ENCODE data around the gene PLOD1.
A peak's percentile ranks its signal among the peaks of the same experiment; 100 is the strongest.

Gene PLOD1

DNA sequence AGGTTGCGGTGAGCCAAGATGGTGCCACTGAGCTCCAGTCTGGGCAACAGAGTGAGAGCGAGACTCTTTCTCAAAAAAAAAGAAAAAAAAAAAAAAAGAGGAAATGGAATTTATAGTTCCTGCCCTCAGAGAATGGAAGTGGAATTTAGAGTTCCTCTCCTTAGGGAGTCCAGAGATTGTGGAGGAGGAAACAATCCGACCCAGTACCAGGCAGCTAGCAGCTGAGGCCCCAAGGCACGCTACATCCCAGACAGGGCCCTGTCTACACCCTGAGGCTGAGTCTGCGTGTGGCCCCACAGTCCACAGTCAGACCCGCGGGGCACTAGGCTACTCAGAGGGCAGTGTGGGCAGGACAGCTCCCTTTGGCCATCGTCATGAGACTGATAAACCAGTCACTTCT lies 43.8 kb downstream of the PLOD1 start:
- Histone ChIP-seq H3K4me3 (ENCODE audit: low read length in 2 of 2) (no peak overlapping the region), H3K9me3 (ENCODE audit: control insufficient read depth in 2 of 2, low read length in 2 of 2) (no peaks in the 10 kb centered on the region), H3K4me1 (ENCODE audit: control insufficient read depth, insufficient read depth, low read length) (peaks cover 41% of the 10 kb centered on the region), H3K27ac (ENCODE audit: low read length) (peak overlapping the region; percentile 97), H3K36me3 (ENCODE audit: control insufficient read depth in 2 of 2, insufficient read depth in 2 of 2, low read length in 2 of 2) (peaks cover 18 to 23% of the 10 kb centered on the region in 2 donors), H3K9ac (ENCODE audit: low read length in 2 of 2) (no peak overlapping the region), H3K27me3 (ENCODE audit: control insufficient read depth in 1 of 2, insufficient read depth in 2 of 2, low read length in 2 of 2) (no peaks in the 10 kb centered on the region)

DNA sequence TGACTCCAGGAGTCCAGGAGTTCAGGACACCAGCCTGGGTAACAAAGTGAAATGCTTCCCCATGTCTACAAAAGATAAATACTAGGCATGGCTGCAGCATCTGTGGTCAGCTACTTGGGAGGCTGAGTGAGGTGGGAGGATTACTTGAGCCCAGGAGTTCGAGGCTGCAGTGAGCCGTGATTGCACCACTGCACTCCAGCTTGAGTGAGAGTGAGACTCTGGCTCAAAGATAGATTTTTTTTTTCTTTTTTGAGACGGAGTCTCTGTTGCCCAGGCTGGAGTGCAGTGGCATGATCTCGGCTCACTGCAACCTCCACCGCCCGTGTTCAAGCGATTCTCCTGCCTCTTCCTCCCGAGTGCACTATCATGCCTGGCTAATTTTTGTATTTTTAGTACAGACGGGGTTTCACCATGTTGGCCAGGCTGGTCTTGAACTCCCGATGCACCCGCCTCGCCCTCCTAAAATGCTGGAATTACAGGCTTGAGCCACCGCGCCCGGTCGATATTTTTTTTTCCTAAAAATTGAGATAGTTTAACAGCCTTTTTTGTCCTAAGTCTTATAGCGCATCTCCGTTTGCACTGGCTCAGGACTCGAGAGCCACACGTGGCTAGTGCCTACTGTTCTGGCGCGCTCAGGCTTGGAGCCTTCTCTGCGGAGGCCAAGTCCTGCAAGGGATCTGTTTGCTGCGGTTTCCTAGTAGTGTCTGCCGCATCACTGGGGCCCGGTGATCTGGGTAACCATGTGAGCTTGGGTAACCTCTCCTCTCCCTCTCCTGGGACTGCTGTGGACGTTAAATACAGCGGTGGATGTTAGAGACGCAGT lies 44.7 kb downstream of the PLOD1 start:
- no peaks in the 10 kb centered on the region for H3K27me3 ChIP-seq (ENCODE audit: control insufficient read depth in 1 of 2, insufficient read depth in 2 of 2, low read length in 2 of 2)
- H3K36me3 ChIP-seq (ENCODE audit: control insufficient read depth in 2 of 2, insufficient read depth in 2 of 2, low read length in 2 of 2) = peaks cover 27 to 29% of the 10 kb centered on the region in 2 donors
- peak overlapping the region; percentile 96 to 98 for H3K9ac ChIP-seq (ENCODE audit: low read length in 2 of 2)

DNA sequence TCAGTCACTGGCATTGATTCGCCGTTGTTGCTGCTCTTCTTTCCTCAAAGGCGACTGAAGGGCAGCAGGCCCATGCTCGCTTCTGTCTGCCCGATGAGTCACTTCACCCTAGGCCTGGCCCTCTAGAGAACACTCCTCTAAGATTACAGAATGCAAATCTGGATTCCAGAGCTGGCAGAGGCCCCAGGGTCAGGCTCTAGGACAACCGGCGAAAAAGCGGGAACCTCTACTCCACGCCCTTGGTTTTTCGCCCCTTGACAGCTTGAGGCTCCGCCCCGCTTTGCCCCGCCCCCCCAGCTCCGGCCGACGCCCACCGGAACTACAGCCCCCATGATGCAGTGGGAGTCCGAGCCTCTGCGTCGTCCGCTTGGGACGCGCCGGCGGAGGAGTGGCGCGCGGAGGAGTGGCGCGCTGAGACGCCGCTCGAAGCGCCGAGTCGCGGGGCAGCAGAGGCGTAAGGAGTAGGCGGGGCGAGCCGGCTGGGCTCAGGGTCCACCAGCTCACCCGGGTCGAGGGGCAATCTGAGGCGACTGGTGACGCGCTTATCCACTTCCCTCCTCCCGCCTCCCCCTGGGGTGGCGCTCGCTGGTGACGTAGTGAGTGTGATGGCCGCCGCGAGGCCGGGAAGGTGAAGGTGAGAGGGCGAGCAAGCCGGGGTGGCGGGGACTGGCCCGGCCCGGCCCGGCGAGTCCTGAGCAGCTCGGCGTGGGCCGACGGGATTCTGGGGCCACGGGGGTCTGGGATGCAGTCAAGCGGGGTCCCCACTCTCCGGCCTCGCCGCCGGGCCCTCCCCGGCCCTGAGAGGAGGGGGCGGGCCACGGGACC lies 45.5 kb downstream of the PLOD1 start, which contains the start of gene MFN2:
Gene MFN2, plus strand, starts transcription at position 594 of the 825 bp plus-strand sequence. CDS start 8,725 bp downstream, outside the sequence.
- Histone ChIP-seq H3K4me1 (ENCODE audit: control insufficient read depth, insufficient read depth, low read length) (peaks cover 51% of the 10 kb centered on the region), H3K27ac (ENCODE audit: low read length) (peak within 1 kb of the TSS; percentile 97)

More for the DNA sequence above, 44.7 kb downstream of the PLOD1 start:
- Histone ChIP-seq H3K9me3 (ENCODE audit: control insufficient read depth in 2 of 2, low read length in 2 of 2) (no peaks in the 10 kb centered on the region), H3K4me3 (ENCODE audit: low read length in 2 of 2) (peak overlapping the region; percentile 96 to 97), H3K27ac (ENCODE audit: low read length) (peak overlapping the region; percentile 97), H3K4me1 (ENCODE audit: control insufficient read depth, insufficient read depth, low read length) (peaks cover 47% of the 10 kb centered on the region)

DNA sequence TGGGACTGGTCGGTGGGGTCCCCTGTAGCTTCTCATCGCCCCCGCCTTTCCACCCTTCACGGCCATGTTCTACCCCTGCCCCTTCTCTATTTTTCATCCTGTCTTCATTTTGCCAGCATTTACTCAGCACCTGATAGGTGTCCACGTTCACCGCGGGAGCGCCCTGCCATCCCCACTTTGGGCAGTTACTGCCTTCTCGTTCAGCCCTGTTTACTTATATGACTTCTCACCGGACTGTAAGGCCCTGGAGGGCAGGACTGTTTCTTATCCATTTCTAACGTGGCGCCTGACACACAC lies 46.1 kb downstream of the PLOD1 start:
- Histone ChIP-seq H3K9me3 (ENCODE audit: control insufficient read depth in 2 of 2, low read length in 2 of 2) (no peaks in the 10 kb centered on the region), H3K4me3 (ENCODE audit: low read length in 2 of 2) (peak overlapping the region; percentile 96 to 97), H3K36me3 (ENCODE audit: control insufficient read depth in 2 of 2, insufficient read depth in 2 of 2, low read length in 2 of 2) (peaks cover 24 to 26% of the 10 kb centered on the region in 2 donors), H3K27me3 (ENCODE audit: control insufficient read depth in 1 of 2, insufficient read depth in 2 of 2, low read length in 2 of 2) (no peaks in the 10 kb centered on the region), H3K27ac (ENCODE audit: low read length) (peak overlapping the region; percentile 97), H3K4me1 (ENCODE audit: control insufficient read depth, insufficient read depth, low read length) (peaks cover 52% of the 10 kb centered on the region), H3K9ac (ENCODE audit: low read length in 2 of 2) (peak overlapping the region; percentile 96 to 98)

More for the DNA sequence above, 45.5 kb downstream of the PLOD1 start, which contains the start of gene MFN2:
- Histone ChIP-seq H3K27me3 (ENCODE audit: control insufficient read depth in 1 of 2, insufficient read depth in 2 of 2, low read length in 2 of 2) (no peaks in the 10 kb centered on the region), H3K36me3 (ENCODE audit: control insufficient read depth in 2 of 2, insufficient read depth in 2 of 2, low read length in 2 of 2) (peaks cover 28% of the 10 kb centered on the region in 2 donors), H3K9me3 (ENCODE audit: control insufficient read depth in 2 of 2, low read length in 2 of 2) (no peaks in the 10 kb centered on the region), H3K9ac (ENCODE audit: low read length in 2 of 2) (peak within 1 kb of the TSS; percentile 96 to 98), H3K4me3 (ENCODE audit: low read length in 2 of 2) (peak within 1 kb of the TSS; percentile 96 to 97)

DNA sequence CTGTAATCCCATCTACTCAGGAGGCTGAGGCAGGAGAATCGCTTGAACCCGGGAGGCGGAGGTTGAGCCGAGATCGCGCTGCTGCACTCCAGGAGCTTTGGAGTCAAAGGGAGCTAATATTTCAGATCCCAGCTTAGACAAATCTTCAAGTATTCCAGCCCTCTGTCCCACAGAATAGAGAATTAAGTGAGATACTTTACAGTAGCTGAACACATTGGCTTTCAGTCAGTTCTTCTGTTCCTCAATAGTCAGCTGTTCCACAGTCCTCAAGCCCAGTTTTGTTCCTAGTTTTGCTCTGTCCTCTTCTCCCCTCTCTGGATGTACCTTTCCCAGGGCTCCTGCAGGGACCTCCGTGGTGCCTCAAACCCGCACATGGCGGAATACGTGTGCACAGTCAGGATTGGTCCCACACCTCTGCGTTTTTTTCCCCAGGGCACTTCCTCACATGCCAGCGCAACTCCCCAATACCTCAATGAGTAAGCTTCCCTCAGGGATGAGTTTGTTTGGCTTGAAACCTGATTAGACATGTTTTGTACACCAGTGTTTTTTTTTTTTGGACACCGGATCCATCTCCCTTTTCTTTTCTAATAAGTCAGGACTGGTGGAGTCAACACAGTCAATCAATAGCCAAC lies 47.0 kb downstream of the PLOD1 start:
- Histone ChIP-seq H3K4me1 (ENCODE audit: control insufficient read depth, insufficient read depth, low read length) (peaks cover 57% of the 10 kb centered on the region), H3K36me3 (ENCODE audit: control insufficient read depth in 2 of 2, insufficient read depth in 2 of 2, low read length in 2 of 2) (peaks cover 29 to 33% of the 10 kb centered on the region in 2 donors), H3K9me3 (ENCODE audit: control insufficient read depth in 2 of 2, low read length in 2 of 2) (no peaks in the 10 kb centered on the region), H3K4me3 (ENCODE audit: low read length in 2 of 2) (peak overlapping the region; percentile 96 to 97), H3K9ac (ENCODE audit: low read length in 2 of 2) (peak overlapping the region; percentile 21 to 98), H3K27ac (ENCODE audit: low read length) (peak overlapping the region; percentile 97), H3K27me3 (ENCODE audit: control insufficient read depth in 1 of 2, insufficient read depth in 2 of 2, low read length in 2 of 2) (no peaks in the 10 kb centered on the region)

DNA sequence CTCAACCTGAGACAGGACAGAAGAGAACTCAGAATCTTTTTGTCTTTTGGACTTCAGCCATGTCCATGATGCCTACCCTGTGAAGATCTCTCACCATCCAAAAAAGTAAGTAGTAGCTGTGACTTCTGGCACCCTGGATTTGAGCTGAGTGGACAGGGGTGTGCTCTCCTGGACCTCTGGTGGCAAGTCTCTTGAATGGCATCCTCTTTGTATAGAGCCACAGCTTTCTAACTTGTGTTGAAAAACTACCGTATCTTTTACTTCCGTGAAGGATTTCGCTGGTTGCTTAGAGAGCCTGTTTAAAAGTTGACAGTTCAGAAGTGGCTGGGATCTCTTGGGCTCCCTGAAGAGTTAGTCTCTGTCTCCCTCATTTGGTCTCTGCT lies 47.5 kb downstream of the PLOD1 start:
- H3K4me1 ChIP-seq (ENCODE audit: control insufficient read depth, insufficient read depth, low read length) = peaks cover 57% of the 10 kb centered on the region
- peak overlapping the region in 1 of 2 donors; percentile 36 for H3K9ac ChIP-seq (ENCODE audit: low read length in 2 of 2)
- no peaks in the 10 kb centered on the region for H3K9me3 ChIP-seq (ENCODE audit: control insufficient read depth in 2 of 2, low read length in 2 of 2)
- peaks cover 29 to 33% of the 10 kb centered on the region in 2 donors for H3K36me3 ChIP-seq (ENCODE audit: control insufficient read depth in 2 of 2, insufficient read depth in 2 of 2, low read length in 2 of 2)
- peak overlapping the region; percentile 24 for H3K27ac ChIP-seq (ENCODE audit: low read length)
- H3K4me3 ChIP-seq (ENCODE audit: low read length in 2 of 2) = no peak overlapping the region
- H3K27me3 ChIP-seq (ENCODE audit: control insufficient read depth in 1 of 2, insufficient read depth in 2 of 2, low read length in 2 of 2) = no peaks in the 10 kb centered on the region

DNA sequence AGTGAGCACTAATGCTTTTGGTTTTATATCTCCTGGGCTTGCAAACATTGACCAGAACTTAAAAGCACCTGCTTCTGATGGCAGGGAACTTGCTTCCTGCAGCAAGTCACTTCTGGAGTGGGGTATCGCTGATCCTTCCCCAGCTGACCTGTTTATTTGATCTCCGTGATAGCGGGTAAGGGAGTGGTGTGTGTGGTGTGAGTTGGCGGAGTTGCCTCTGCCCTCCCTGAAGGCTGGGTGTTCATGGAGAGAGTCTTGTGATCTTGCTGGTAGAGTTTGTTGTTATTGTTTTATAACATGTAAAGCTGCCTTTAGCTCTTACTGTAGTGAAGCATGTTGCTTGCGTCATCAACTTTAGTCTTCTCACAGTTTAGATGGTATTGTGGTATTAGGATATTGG lies 49.6 kb downstream of the PLOD1 start:
- H3K27ac ChIP-seq (ENCODE audit: low read length) = no peak overlapping the region
- peaks cover 32 to 36% of the 10 kb centered on the region in 2 donors for H3K36me3 ChIP-seq (ENCODE audit: control insufficient read depth in 2 of 2, insufficient read depth in 2 of 2, low read length in 2 of 2)
- peaks cover 50% of the 10 kb centered on the region for H3K4me1 ChIP-seq (ENCODE audit: control insufficient read depth, insufficient read depth, low read length)
- peak overlapping the region in 1 of 2 donors; percentile 21 for H3K9ac ChIP-seq (ENCODE audit: low read length in 2 of 2)
- H3K9me3 ChIP-seq (ENCODE audit: control insufficient read depth in 2 of 2, low read length in 2 of 2) = no peaks in the 10 kb centered on the region
- no peak overlapping the region for H3K4me3 ChIP-seq (ENCODE audit: low read length in 2 of 2)
- H3K27me3 ChIP-seq (ENCODE audit: control insufficient read depth in 1 of 2, insufficient read depth in 2 of 2, low read length in 2 of 2) = no peaks in the 10 kb centered on the region

DNA sequence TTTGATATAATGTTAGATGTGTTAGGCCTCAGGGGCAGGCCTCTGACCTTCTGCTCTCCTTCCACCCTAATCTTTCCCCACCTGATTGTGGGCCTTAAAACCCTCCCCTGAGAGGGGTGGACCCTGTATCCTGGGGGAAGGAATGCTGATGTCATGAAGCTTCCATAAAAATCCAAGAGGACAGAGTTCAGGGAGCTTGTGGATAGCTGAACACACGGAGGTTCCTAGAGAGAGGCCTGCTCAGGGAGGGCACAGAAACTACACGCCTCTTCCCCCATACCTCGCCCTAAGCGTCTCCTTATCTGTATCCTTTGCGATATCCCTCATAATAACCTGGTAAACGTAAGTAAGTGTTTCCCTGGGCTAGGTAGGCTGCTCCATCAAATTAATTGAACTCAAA lies 50.1 kb downstream of the PLOD1 start:
- Histone ChIP-seq H3K9ac (ENCODE audit: low read length in 2 of 2) (peak overlapping the region in 1 of 2 donors; percentile 21), H3K36me3 (ENCODE audit: control insufficient read depth in 2 of 2, insufficient read depth in 2 of 2, low read length in 2 of 2) (peaks cover 37 to 39% of the 10 kb centered on the region in 2 donors), H3K4me3 (ENCODE audit: low read length in 2 of 2) (no peak overlapping the region), H3K4me1 (ENCODE audit: control insufficient read depth, insufficient read depth, low read length) (peaks cover 47% of the 10 kb centered on the region), H3K27me3 (ENCODE audit: control insufficient read depth in 1 of 2, insufficient read depth in 2 of 2, low read length in 2 of 2) (no peaks in the 10 kb centered on the region), H3K27ac (ENCODE audit: low read length) (no peak overlapping the region), H3K9me3 (ENCODE audit: control insufficient read depth in 2 of 2, low read length in 2 of 2) (no peaks in the 10 kb centered on the region)

DNA sequence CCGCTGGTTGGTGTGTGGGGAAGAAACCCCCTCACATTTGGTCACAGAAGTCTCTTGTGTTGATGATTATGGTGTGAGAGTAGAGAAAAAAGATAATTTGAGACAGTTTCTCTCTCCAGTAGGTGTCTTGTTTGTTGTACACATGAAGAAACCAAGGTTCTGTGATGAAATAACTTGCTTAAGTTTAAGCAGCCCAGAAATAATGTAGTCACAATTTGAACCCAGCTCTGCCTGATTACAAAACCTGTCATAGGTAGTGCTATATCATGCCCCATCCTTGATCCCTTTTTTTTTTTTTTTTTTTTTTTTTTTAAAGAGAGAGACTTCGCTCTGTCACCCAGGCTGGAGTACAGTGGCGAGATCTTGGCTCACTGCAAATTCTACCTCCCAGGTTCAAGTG lies 50.7 kb downstream of the PLOD1 start:
- H3K4me1 ChIP-seq (ENCODE audit: control insufficient read depth, insufficient read depth, low read length) = peaks cover 48% of the 10 kb centered on the region
- no peaks in the 10 kb centered on the region for H3K27me3 ChIP-seq (ENCODE audit: control insufficient read depth in 1 of 2, insufficient read depth in 2 of 2, low read length in 2 of 2)
- no peaks in the 10 kb centered on the region for H3K9me3 ChIP-seq (ENCODE audit: control insufficient read depth in 2 of 2, low read length in 2 of 2)
- no peak overlapping the region for H3K27ac ChIP-seq (ENCODE audit: low read length)
- H3K9ac ChIP-seq (ENCODE audit: low read length in 2 of 2) = no peak overlapping the region
- H3K4me3 ChIP-seq (ENCODE audit: low read length in 2 of 2) = no peak overlapping the region
- H3K36me3 ChIP-seq (ENCODE audit: control insufficient read depth in 2 of 2, insufficient read depth in 2 of 2, low read length in 2 of 2) = peaks cover 40 to 44% of the 10 kb centered on the region in 2 donors

DNA sequence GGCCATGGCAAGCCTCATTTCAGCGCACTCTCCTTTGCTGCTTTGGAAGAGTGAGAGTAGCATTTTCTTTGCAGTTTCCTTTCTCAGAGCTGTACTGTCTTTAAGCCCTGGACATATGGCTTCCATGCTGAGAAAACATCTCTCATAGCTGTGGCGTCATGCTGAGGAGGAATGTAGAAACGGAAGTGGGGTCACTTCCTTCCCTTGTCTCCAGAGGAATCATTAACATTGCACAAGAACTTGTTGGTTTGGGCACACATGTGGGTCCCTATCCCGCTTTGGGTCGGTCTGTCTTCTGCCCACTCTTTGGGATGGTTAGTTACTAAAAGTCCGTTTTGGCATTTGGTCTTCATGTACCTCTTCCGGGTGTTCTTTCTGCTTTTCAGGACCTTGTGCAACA lies 51.3 kb downstream of the PLOD1 start:
- Histone ChIP-seq H3K27me3 (ENCODE audit: control insufficient read depth in 1 of 2, insufficient read depth in 2 of 2, low read length in 2 of 2) (no peaks in the 10 kb centered on the region), H3K36me3 (ENCODE audit: control insufficient read depth in 2 of 2, insufficient read depth in 2 of 2, low read length in 2 of 2) (peaks cover 40 to 48% of the 10 kb centered on the region in 2 donors), H3K4me1 (ENCODE audit: control insufficient read depth, insufficient read depth, low read length) (peaks cover 52% of the 10 kb centered on the region), H3K27ac (ENCODE audit: low read length) (no peak overlapping the region), H3K4me3 (ENCODE audit: low read length in 2 of 2) (no peak overlapping the region), H3K9ac (ENCODE audit: low read length in 2 of 2) (no peak overlapping the region), H3K9me3 (ENCODE audit: control insufficient read depth in 2 of 2, low read length in 2 of 2) (no peaks in the 10 kb centered on the region)
